ENCODE data around the gene URI1.

Gene URI1

DNA sequence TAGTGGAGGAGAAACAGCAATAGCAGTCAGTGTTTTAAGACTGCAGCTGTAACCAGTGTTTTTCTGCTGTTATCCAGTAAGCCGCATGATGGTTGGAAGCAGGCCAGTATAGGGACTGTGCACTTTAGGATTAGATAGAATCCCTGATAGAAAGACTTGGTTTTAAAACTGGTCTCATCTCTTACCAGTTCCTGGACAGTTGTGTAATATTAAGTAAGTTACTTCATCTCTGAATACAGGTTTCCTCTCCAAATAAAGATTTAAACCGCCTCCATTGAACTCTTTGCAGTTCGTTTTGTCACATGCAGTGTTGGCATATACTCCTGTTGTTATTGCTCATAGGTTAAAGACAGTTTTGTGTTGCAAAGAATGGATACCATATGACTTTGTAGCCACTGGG lies 25.6 kb downstream of the URI1 start:
- H3K4me3 ChIP-seq (ENCODE audit: low read depth, low read length): no peak overlapping the region
- TF ChIP-seq CTCF (IDR thresholded peaks at IDR 0.05; ENCODE audit: insufficient read depth, low read depth, low read length, missing control alignments): no peak
- no peak for DNase-seq (ENCODE audit: low read depth)

GRCh38 chr19:29969891-29970290 lies 27.9 kb downstream of the URI1 start:
- TF ChIP-seq CTCF (IDR thresholded peaks at IDR 0.05; ENCODE audit: insufficient read depth, low read depth, low read length, missing control alignments): no peak
- no peak overlapping the region for H3K4me3 ChIP-seq (ENCODE audit: low read depth, low read length)
- DNase-seq (ENCODE audit: low read depth): no peak

DNA sequence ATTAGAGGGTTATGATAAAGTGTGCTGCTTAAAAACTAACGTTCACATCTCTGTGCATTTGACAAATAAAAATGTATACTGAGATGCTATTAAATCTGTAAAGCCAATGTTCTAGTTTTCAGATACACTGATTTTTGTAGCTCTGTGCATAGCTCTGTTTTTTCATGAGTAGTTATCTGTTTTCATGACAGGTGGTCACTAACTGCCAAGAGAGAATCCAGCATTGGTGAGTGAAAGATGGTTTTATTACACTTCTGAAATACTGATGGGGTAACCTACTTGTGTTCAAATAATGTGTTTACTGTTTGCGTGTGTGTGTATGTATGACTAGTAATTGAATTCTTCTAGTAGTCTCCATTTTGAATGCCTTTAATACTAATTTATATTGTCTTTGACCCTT lies 29.0 kb downstream of the URI1 start:
- H3K4me3 ChIP-seq (ENCODE audit: low read depth, low read length): no peak overlapping the region
- DNase-seq (ENCODE audit: low read depth): no peak
- no peak for TF ChIP-seq CTCF (IDR thresholded peaks at IDR 0.05; ENCODE audit: insufficient read depth, low read depth, low read length, missing control alignments)

DNA sequence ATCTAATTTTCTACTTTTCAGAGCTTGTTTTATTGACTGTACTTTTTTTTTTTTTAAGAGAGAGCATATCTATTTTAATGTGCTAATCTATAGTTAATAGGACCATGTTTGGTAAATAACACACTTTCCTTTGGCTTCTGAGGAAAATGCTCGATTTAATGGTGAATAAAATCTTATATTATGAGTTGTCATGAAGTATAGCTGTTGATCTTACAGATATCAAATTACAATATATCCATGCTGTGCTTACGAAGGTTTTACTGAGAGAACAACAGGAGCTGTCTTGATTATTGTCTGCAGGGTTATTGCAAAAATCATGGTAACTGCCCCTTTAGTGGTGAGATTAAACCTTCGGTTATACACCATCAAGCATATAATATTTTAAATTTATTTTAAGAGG lies 29.6 kb downstream of the URI1 start:
- H3K4me3 ChIP-seq (ENCODE audit: low read depth, low read length): no peak overlapping the region
- TF ChIP-seq CTCF (IDR thresholded peaks at IDR 0.05; ENCODE audit: insufficient read depth, low read depth, low read length, missing control alignments): no peak
- DNase-seq (ENCODE audit: low read depth): no peak

GRCh38 chr19:29974701-29975100 lies 32.7 kb downstream of the URI1 start:
- no peak overlapping the region for H3K4me3 ChIP-seq (ENCODE audit: low read depth, low read length)

GRCh38 chr19:29976151-29976943 lies 34.3 kb downstream of the URI1 start:
- TF ChIP-seq CTCF (IDR thresholded peaks at IDR 0.05; ENCODE audit: insufficient read depth, low read depth, low read length, missing control alignments): no peak
- no peak for DNase-seq (ENCODE audit: low read depth)
- H3K4me3 ChIP-seq (ENCODE audit: low read depth, low read length): no peak overlapping the region

More at GRCh38 chr19:29974701-29975100, 32.7 kb downstream of the URI1 start:
- DNase-seq (ENCODE audit: low read depth): no peak
- TF ChIP-seq CTCF (IDR thresholded peaks at IDR 0.05; ENCODE audit: insufficient read depth, low read depth, low read length, missing control alignments): no peak

GRCh38 chr19:29978080-29978479 lies 36.0 kb downstream of the URI1 start:
- TF ChIP-seq CTCF (IDR thresholded peaks at IDR 0.05; ENCODE audit: insufficient read depth, low read depth, low read length, missing control alignments): no peak
- peak; percentile 8 for DNase-seq (ENCODE audit: low read depth)
- peak overlapping the region; percentile 24; the same call in 1 of the 2 replicates for H3K4me3 ChIP-seq (ENCODE audit: low read depth, low read length)
